ENCODE data around the gene LSM7.

DNA sequence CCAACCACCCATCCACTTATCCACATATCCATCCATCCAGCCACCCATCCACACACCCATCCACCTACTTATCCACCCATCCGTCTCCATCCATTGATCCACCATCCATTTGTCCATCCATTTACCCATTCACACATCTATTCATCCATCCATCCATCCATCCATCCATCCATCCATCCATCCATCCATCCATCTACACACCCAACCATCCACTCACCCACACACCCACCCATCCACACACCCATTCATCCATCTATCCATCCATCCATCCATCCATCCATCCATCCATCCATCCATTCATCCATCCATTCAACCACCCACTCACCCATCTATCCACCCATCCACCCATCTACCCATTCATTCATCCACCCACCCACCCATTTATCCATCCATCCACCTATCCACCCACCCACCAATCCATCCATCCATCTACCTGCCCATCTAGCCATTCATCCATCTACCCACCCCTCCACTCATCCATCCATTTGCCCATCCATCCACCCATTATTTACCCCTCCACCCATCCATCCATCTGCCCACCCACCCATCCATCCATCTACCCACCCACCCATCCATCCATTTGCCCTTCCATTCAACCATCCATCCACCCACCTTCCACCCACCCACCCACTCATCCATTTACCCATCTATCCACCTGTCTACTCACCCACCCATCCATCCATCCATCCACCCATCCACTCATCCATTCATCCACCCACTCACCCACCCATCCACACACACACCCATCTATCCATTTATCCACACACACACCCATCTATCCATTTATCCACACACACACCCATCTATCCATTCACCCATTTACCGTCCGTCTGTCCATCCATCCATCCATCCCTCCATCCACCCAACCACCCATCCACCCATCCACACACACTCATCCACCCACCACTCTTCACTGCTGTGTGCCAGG, 29.2 kb upstream of the LSM7 start:
- TF ChIP-seq, protein P1, sequence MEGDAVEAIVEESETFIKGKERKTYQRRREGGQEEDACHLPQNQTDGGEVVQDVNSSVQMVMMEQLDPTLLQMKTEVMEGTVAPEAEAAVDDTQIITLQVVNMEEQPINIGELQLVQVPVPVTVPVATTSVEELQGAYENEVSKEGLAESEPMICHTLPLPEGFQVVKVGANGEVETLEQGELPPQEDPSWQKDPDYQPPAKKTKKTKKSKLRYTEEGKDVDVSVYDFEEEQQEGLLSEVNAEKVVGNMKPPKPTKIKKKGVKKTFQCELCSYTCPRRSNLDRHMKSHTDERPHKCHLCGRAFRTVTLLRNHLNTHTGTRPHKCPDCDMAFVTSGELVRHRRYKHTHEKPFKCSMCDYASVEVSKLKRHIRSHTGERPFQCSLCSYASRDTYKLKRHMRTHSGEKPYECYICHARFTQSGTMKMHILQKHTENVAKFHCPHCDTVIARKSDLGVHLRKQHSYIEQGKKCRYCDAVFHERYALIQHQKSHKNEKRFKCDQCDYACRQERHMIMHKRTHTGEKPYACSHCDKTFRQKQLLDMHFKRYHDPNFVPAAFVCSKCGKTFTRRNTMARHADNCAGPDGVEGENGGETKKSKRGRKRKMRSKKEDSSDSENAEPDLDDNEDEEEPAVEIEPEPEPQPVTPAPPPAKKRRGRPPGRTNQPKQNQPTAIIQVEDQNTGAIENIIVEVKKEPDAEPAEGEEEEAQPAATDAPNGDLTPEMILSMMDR (IDR thresholded peaks at IDR 0.05): no peak
- no peak for TF ChIP-seq POLR2A (IDR thresholded peaks at IDR 0.05)
